PFSK-1 (cell line): ENCODE data around the gene RGS3.

Experiments used
- POLR2AphosphoS5 ChIP-seq: IDR thresholded peaks from 2 replicates; pipeline ENCODE4 v1.6.1; 2012; ENCODE audit warnings: low read depth, mild to moderate bottlenecking, control low read depth, low read length, moderate library complexity
- REST ChIP-seq, 2 experiments: IDR thresholded peaks; 2 replicates each; pipeline versions ENCODE4 v1.6.1 to v1.8.0; 2011 to 2012; ENCODE audit warnings: low read depth in 2 of 2, low read length in 2 of 2, control low read depth in 1 of 2, inconsistent platforms in 1 of 2, mild to moderate bottlenecking in 1 of 2, moderate library complexity in 1 of 2; ENCODE audit not compliant: insufficient read depth in 1 of 2
- TAF1 ChIP-seq: IDR thresholded peaks from 2 replicates; pipeline ENCODE4 v1.6.1; 2012; ENCODE audit warnings: low read length, control low read depth, borderline replicate concordance; ENCODE audit not compliant: insufficient read depth

GRCh38 chr9:113530022-113530635 lies 66.6 kb downstream of the RGS3 start:
- TF ChIP-seq TAF1 (no peak), REST (IDR thresholded peaks at IDR 0.05; ENCODE audit: insufficient read depth in 1 of 2, low read depth in 2 of 2, low read length in 2 of 2) (no peak), POLR2AphosphoS5 (no peak)
